GM19438 (cell line): Measurements from ENCODE around the gene FAM171A2.
A peak's percentile ranks its signal among the peaks of the same experiment; 100 is the strongest.
"Not testable (repeated sequence)": the region's sequence is repeated elsewhere in the genome, so short reads cannot be mapped to it uniquely, and the experiment has no call there.

ENCODE experiments used
- ATAC-seq: cut with Tn5 transposase; IDR thresholded peaks from one replicate; pipeline ENCODE4 v1.9.1; 2021; ENCODE audit warnings: low read depth; ENCODE audit not compliant: unreplicated experiment

FAM171A2 gene

GRCh38 chr17:44363613-44364159 lies at the start of gene FAM171A2:
Gene FAM171A2, minus strand, starts transcription at chr17:44363853. Its CDS starts 139 bp downstream, at chr17:44363714.
- ATAC-seq = no peak

GRCh38 chr17:44409309-44410028 lies 45.8 kb upstream of the FAM171A2 start:
- ATAC-seq = no peak

- ATAC-seq = no peak
These were observed 45.1 kb upstream of the FAM171A2 start for GRCh38 chr17:44408786-44409185.

GRCh38 chr17:44402564-44403172 lies 39.0 kb upstream of the FAM171A2 start:
- no peak for ATAC-seq

- ATAC-seq = no peak
These were observed 36.7 kb upstream of the FAM171A2 start for GRCh38 chr17:44400226-44400847.

- no peak for ATAC-seq
These were observed 35.3 kb upstream of the FAM171A2 start for GRCh38 chr17:44398692-44399691.

GRCh38 chr17:44397479-44398440 lies 34.1 kb upstream of the FAM171A2 start:
- no peak for ATAC-seq

GRCh38 chr17:44396946-44397345 lies 33.3 kb upstream of the FAM171A2 start:
- ATAC-seq = no peak

- no peak for ATAC-seq
These were observed 31.2 kb upstream of the FAM171A2 start for GRCh38 chr17:44394833-44395232.

- ATAC-seq = not testable (repeated sequence)
These were observed 30.5 kb upstream of the FAM171A2 start for GRCh38 chr17:44394112-44394511.

GRCh38 chr17:44390250-44390870 lies 26.7 kb upstream of the FAM171A2 start:
- ATAC-seq = no peak

- no peak for ATAC-seq
These were observed 26.1 kb upstream of the FAM171A2 start for GRCh38 chr17:44389723-44390202.

- ATAC-seq = no peak
These were observed 25.6 kb upstream of the FAM171A2 start, which contains the start of gene ITGA2B for GRCh38 chr17:44389281-44389680. Gene ITGA2B, minus strand, starts transcription at chr17:44389649. Its CDS starts 176 bp downstream, at chr17:44389473.

- no peak for ATAC-seq
These were observed 24.2 kb upstream of the FAM171A2 start for GRCh38 chr17:44387804-44388203.

- ATAC-seq = no peak
These were observed 22.5 kb upstream of the FAM171A2 start for GRCh38 chr17:44386182-44386525.

- peak; percentile 78 for ATAC-seq
These were observed 21.9 kb upstream of the FAM171A2 start for GRCh38 chr17:44385287-44386181.

GRCh38 chr17:44384823-44385286 lies 21.2 kb upstream of the FAM171A2 start:
- peak; percentile 18 for ATAC-seq
